ENCODE measurements around the gene SATB1.

DNA sequence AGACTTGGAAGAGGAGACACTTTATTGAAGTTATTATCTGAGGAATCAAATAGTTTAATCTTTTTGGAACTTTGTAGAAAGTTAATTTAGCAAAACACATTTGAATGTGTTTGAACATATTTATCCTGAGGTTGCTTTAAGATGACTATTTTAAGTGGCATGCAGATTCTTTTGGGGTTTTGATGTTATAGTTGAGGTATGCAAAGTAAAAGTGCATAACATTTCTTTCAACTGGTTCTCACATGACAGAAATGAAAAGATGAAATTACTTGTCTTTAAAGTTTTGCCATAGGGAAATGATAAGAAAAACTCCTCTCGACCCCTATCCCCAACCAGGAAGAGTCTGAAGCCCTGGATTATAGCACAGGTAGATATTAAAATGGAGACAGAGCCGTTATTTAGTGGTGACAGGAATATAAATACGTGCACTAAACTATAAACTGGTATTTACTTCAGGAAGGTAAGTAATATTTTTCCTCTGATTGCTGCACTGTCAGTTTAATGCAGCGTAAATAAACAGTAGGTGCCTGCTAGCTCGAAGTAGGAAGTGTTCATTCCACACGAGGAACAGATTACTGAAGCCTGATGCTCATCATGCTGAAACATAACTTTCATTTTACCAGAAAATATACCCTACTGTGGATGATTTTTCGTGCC is 15.1 kb upstream of the SATB1 start:
- TF ChIP-seq, protein P1, sequence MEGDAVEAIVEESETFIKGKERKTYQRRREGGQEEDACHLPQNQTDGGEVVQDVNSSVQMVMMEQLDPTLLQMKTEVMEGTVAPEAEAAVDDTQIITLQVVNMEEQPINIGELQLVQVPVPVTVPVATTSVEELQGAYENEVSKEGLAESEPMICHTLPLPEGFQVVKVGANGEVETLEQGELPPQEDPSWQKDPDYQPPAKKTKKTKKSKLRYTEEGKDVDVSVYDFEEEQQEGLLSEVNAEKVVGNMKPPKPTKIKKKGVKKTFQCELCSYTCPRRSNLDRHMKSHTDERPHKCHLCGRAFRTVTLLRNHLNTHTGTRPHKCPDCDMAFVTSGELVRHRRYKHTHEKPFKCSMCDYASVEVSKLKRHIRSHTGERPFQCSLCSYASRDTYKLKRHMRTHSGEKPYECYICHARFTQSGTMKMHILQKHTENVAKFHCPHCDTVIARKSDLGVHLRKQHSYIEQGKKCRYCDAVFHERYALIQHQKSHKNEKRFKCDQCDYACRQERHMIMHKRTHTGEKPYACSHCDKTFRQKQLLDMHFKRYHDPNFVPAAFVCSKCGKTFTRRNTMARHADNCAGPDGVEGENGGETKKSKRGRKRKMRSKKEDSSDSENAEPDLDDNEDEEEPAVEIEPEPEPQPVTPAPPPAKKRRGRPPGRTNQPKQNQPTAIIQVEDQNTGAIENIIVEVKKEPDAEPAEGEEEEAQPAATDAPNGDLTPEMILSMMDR (conservative IDR thresholded peaks at IDR 0.05; ENCODE audit: low read length), result no peak
- TF ChIP-seq EZH2phosphoT487 (IDR thresholded peaks at IDR 0.05; ENCODE audit: borderline replicate concordance), result no peak
